Tibial nerve (tissue), 3 donors: Measurements from ENCODE around the gene ELOA.

Experiments
- CTCF ChIP-seq, 5 experiments: fragments of 200-600 bp in 3 of 5; fragments of 450-650 bp in 2 of 5; sonication (generic) in 3 of 5; IDR thresholded peaks; one replicate each; pipeline ENCODE4 v1.5.1; 2016 to 2019; ENCODE audit warnings: antibody characterized with exemption in 5 of 5, mild to moderate bottlenecking in 3 of 5, moderate library complexity in 2 of 5
- POLR2A ChIP-seq, 2 donors: fragments of 450-650 bp; IDR thresholded peaks; one replicate each; pipeline ENCODE4 v1.6.1; 2017; ENCODE audit warnings: antibody characterized with exemption in 2 of 2, mild to moderate bottlenecking in 2 of 2, moderate library complexity in 2 of 2

- TF ChIP-seq POLR2A (IDR thresholded peaks at IDR 0.05) (no peak), CTCF (IDR thresholded peaks at IDR 0.05) (no peak)
Measured at GRCh38 chr1:23774174-23774880, 31.1 kb downstream of the ELOA start.
